Cardiac fibroblast (primary cell): ENCODE data around the gene SLC38A2.
A peak's percentile ranks its signal among the peaks of the same experiment; 100 is the strongest.
"Not testable (repeated sequence)": the region's sequence is repeated elsewhere in the genome, so short reads cannot be mapped to it uniquely, and the experiment has no call there.

Source experiments
- DNase-seq, 2 donors: peaks; one replicate each; pipeline versions ENCODE4 v3.0.0 to v3.0.0-alpha.2; 2010; ENCODE audit warnings: low read depth in 2 of 2
- H3K4me3 ChIP-seq, 2 donors: replicated peaks in 1 of 2; 1 replicate in 1 of 2; 2 replicates in 1 of 2; pipeline ENCODE4 v1.5.1; 2011; ENCODE audit warnings: low read depth in 2 of 2, low read length in 2 of 2, mild to moderate bottlenecking in 2 of 2, moderate library complexity in 1 of 2
- TF ChIP-seq, protein P1 (sequence below): IDR thresholded peaks from one replicate; pipeline ENCODE4 v1.5.1; 2011; ENCODE audit warnings: low read depth, mild to moderate bottlenecking, low read length, inconsistent platforms

Gene SLC38A2

DNA sequence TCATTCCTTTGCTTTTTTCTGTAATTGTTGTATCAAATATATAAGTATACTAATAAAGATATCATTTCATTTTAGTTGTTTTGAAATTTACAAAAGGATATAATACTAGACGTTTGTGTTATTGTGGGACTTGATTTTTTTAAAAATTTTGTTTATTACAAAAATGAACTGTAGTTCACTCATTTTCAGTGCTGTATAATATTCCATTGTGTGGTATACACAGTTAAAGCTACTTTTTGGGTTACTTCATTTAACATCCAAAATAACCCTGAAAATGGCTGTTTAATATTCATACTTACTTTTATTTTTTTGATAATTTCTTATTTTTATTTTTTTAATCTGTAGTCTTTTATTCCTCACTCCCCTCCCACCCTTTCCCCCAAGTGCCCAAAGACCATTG is 21.4 kb downstream of the SLC38A2 start:
- DNase-seq = no peak
- TF ChIP-seq, protein P1, sequence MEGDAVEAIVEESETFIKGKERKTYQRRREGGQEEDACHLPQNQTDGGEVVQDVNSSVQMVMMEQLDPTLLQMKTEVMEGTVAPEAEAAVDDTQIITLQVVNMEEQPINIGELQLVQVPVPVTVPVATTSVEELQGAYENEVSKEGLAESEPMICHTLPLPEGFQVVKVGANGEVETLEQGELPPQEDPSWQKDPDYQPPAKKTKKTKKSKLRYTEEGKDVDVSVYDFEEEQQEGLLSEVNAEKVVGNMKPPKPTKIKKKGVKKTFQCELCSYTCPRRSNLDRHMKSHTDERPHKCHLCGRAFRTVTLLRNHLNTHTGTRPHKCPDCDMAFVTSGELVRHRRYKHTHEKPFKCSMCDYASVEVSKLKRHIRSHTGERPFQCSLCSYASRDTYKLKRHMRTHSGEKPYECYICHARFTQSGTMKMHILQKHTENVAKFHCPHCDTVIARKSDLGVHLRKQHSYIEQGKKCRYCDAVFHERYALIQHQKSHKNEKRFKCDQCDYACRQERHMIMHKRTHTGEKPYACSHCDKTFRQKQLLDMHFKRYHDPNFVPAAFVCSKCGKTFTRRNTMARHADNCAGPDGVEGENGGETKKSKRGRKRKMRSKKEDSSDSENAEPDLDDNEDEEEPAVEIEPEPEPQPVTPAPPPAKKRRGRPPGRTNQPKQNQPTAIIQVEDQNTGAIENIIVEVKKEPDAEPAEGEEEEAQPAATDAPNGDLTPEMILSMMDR = no peak
- no peak overlapping the region for H3K4me3 ChIP-seq

DNA sequence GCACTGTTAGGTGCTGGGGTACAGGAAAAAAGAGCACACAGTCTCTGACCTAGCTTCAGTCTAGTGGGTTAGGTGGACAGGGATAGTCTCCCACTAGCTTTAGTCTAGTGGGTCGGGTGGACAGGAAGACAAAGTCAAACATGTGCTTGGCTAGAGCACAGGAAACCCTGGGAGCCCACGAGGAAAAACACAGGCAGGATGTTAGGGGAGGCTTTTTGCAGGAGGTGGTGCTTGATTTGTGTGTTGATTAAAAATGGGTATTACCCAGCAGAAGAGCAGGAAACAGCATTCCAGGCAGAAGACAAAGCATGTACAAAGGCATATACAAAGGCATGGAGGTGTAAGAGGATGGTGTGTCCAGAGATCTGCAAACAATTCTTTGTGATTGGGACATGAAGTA is 23.3 kb downstream of the SLC38A2 start:
- TF ChIP-seq, protein P1 = no peak
- H3K4me3 ChIP-seq = no peak overlapping the region
- no peak for DNase-seq

DNA sequence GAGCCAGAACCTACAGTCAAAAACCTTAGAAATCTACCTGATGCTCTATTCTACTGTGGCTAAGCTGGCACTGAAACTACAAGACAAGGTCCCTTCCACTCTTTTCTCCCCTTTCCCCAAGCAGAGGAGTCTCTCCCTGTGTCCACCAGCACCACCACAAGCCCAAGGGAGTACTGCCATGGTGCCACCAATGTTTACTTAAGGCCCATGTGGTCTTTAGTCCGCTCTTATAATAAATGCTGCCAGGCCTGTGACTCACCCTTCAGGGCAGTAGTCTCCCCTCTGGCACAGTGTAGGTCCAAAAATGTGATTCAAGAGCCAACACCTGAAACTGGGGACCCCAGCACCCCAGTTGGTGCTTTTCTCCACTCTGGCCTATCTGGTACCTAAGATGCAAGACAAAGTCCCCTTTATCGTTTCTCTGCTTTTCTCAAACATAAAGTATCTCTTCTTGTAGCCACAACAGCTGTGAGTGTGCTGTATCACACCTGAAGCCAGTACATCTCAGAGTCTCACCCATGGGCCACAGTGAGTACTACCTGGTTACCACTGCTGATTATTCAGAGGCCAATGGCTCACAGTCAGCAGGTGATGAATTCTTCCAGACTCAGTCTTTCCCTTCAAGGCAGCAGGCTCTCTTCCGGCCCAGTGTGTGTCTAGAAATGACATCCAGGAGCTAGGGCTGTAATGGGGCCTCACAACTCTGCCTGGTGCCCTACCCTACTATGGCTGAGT is 29.3 kb downstream of the SLC38A2 start:
- DNase-seq = no peak
- TF ChIP-seq, protein P1 = no peak
- H3K4me3 ChIP-seq = no peak overlapping the region

DNA sequence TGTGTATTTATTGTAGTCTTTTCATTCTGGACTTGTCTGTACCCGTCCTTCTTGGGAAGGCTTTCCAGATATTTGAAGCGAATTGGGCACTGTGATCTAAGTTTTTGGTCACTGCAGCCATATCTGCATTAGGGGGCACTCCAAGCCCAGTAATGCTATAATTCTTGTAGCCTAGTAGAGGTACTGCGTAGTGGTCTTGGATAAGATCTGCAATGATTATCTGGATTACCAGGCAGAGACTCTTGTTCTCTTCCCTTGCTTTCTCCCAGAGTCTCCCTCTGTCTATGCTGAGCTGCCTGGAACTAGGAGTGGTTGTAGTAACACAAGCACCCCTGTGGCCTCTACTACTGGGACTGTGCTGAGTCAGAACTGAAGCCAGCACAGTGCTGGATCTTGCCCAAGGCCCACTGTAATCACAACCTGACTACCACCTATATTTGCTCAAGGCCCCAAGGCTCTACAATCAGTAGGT is 30.0 kb downstream of the SLC38A2 start:
- TF ChIP-seq, protein P1 = peak; percentile 39
- peak; percentile 57 to 58 for DNase-seq

DNA sequence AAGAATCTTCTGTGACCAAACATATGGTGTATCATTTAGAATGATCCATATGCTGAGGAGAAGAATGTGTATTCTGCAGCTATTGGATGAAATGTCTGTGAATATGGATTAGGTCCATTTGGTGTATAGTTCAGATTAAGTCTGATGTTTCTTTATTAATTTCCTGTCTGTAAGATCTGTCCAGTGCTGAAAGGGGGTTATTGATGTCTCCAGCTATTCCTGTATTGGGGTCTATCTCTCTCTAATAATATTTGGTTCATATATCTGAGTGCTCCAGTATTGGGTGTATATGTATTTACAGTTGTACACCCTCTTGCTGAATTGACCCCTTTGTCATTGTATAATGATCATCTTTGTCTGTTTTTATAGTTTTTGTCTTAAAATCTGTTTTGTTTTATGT is 33.5 kb downstream of the SLC38A2 start:
- TF ChIP-seq, protein P1 = no peak

More for the DNA sequence above, 30.0 kb downstream of the SLC38A2 start:
- H3K4me3 ChIP-seq = no peak overlapping the region

DNA sequence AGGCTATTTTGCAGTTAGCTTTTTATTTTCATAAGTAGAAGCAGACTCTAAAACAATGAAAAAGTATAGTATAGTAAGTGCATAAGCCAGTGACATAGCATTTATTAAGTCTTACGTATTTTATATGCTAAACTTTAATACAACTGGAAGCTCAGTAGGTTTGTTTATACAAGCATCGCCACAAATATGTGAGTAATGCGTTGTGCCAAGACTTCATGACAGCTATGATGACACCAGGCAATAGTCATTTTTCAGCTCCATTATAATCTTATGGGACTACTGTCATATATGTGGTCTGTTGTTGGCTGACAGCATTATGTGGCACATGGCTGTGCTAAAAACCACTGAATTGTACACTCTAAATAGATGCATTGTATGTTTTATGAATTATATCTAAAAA is 40.3 kb downstream of the SLC38A2 start:
- peak; percentile 36 to 66 for DNase-seq
- TF ChIP-seq, protein P1 = no peak
- H3K4me3 ChIP-seq = no peak overlapping the region

More for the DNA sequence above, 33.5 kb downstream of the SLC38A2 start:
- no peak overlapping the region for H3K4me3 ChIP-seq
- DNase-seq = no peak

DNA sequence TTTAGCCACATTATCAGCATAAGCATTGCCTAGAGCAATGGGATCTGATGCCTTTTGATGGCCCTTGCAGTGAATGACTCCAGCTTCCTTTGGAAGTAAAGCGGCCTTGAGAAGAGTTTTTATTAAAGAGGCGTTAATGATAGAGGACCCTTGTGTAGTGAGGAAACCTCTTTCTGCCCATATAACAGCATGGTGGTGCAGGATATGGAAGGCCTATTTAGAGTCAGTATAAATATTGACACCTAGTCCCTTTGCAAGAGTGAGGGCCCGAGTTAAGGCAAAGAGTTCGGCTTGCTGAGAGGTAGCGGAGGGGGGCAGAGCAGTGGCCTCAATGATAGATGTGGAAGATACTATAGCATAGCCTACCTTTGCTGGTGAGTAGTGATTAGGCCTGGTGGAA is 47.5 kb downstream of the SLC38A2 start:
- H3K4me3 ChIP-seq, DNase-seq: not testable (repeated sequence)
